ENCODE results near the gene PROB1.

- no peak for TF ChIP-seq CTCF (IDR thresholded peaks at IDR 0.05)
- TF ChIP-seq POLR2A (IDR thresholded peaks at IDR 0.05), result no peak
Observed at GRCh38 chr5:139407517-139407916, 12.6 kb upstream of the PROB1 start.

All from transverse colon (tissue), 3 donors.